ENCODE measurements around the gene TEX52.

Gene TEX52

DNA sequence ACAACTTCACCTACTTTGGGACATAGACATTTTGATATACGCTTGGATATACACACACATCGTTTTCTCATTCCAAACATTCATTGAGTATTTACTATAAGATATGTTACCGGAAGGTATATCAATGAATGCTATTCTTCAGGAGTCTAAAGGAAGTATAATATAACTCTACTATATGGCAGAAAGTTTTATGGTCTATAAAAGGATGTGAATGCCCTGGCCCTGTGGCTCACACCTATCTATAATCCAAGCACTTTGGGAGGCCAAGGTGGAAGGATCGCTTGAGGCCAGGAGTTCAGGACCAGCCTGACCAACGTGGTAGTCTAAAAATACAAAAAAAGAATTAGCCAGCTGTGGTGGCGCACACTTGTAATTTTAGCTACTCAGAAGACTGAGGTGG is 27.6 kb downstream of the TEX52 start:
- DNase-seq (ENCODE audit: low read depth) = no peak

DNA sequence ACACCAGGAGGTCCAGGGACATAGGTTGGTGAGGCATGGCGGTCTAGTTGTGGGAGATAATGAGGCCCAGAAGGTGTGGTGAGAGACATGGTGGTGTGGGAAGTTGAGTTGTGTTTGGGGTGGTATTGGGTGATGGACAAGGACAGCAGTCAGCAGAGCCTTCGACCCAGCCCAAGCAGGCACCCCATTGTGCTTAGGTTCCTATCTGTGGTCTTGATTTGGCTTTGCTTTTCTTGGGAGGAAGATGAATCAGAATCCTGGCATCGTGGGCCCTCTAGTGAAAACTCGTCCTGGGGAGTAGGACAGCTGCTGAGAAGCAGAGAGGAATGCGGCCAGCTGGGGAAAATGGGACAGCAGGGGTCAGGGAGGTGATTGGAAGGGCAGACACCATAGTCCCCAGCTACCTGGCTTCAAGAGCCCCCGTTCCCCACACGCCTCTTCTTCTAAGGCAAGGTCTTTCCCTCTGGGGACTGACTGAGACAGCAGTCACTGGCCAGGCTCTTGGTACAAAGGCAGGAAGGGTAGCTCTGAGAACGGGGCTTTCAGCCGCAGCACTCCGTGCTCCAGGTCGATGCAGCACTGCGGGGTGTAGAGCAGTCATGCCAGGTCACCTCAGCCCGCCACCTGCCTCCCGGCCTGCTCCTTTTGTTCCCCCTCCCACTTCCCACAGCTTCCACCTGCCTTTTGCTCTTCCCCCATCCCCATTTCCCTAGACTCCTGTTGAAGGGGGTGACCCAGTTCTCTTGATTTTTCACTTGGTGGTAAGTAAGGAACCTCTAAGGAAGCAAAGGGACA is 29.9 kb downstream of the TEX52 start:
- no peak for DNase-seq (ENCODE audit: low read depth)

DNA sequence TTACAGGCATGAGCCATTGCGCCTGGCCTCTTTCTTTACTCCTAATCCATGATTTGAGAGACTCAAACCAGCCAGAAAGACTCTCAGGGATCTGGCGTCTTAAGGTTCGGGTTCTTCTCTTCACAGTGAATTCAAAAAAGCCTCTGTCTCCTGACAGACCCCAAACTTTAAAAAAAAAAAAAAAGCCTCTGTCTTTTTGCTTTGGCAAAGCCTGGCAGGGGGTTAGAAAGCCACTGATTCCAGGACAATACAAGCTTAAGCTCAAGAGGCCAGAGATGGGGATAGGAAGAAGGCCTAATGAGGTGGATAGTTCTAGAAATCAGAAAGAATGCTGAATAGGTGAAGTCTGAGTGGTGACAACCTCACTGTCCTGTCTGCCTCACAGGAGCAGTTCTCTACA is 30.8 kb downstream of the TEX52 start:
- DNase-seq (ENCODE audit: low read depth) = no peak

GRCh38 chr12:2825132-2825531 is 31.7 kb downstream of the TEX52 start:
- no peak for DNase-seq (ENCODE audit: low read depth)

DNA sequence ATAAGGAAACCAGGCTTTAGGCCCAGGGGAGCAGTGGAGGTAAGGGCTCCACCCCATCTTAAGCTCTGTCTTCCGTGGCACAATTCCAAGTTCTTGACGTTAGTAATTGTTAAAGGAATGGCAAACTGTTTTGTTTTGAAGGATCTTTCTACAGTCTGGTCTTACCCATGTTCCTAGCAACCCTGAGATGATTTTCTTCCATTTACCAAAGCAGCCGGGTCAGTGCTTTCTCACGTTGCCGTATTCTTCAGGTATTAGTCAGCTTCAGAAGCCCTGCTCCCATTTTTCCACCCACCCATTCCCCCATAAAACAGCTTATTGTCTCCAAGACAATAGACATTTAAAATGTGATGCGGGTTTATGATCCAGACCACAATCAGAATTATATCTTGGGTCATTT is 32.3 kb downstream of the TEX52 start:
- DNase-seq (ENCODE audit: low read depth) = no peak

GRCh38 chr12:2823483-2823882 is 33.4 kb downstream of the TEX52 start:
- DNase-seq (ENCODE audit: low read depth) = no peak

GRCh38 chr12:2820432-2820831 is 36.4 kb downstream of the TEX52 start:
- no peak for DNase-seq (ENCODE audit: low read depth)

GRCh38 chr12:2819810-2820209 is 37.0 kb downstream of the TEX52 start:
- DNase-seq (ENCODE audit: low read depth) = no peak

- no peak for DNase-seq (ENCODE audit: low read depth)
Observed at GRCh38 chr12:2813214-2814185, 43.3 kb downstream of the TEX52 start.

DNA sequence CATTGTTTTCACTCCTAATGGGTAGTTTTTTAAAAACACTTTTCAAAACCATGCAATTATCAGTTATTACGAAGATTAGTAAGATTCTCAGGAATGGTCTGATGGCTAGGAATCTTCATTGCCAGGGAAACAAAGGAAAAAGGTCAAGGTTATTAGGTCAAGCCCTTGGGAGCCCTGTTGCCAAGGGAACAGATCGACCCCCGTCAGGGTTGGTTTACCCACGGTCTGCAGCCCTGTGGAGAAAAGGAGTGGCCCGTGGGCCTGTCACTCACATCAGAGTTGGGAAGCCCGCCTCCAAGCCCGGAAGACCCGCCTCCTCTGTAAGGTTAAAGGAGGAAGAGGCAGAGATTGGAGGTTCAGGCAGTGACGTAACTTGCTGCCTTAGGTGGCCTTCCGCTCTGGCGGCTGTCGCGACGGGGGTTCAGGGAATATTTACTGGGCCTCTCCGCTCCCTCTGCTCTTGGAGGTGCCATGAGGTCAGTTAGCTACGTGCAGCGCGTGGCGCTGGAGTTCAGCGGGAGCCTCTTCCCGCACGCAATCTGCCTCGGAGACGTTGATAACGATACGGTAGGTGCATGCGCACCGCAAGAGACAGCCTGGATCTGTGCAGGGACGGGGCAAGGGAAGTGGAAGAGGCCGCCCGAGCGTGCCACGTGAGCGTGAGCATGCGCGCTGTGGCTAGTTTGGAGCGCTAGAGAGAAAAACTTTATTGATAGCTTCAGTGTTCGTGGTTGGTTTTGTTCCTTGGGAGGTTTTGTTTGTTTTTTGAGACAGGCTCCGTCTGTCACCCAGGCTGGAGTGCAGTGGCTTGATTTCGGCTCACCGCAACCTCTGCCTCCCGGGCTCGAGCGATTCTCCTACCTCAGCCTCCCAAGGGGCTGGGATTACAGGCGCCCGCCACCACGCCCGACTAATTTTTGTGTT is 44.3 kb downstream of the TEX52 start, which contains the start of gene ITFG2:
ITFG2 (plus strand) TSS at position 379 of the 924 bp plus-strand sequence; CDS start at position 472, 93 bp downstream.
- DNase-seq (ENCODE audit: low read depth) = peak; percentile 72

DNA sequence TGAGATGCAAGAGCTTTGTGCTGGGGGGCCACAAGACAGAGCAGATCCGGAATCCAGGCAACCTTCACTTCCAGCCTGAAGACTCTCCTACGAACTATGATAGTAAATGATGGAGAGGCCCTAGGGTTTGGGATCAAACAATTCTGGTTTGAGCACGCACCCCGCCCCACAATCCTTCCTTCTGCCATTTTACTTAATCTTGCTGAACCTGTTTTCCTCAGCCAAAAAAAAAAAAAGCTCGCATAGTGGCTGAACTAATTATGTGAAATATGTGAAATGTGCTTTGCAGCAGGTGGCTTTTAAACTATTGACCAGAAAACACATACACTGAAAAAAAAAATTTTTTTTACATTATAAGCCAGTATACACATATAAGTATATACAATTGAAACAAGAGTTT is 45.0 kb downstream of the TEX52 start:
- no peak for DNase-seq (ENCODE audit: low read depth)

GRCh38 chr12:2806700-2807099 is 50.1 kb downstream of the TEX52 start:
- DNase-seq (ENCODE audit: low read depth) = no peak

GRCh38 chr12:2805143-2805520 is 51.7 kb downstream of the TEX52 start:
- no peak for DNase-seq (ENCODE audit: low read depth)

GRCh38 chr12:2804393-2805142 is 52.3 kb downstream of the TEX52 start:
- DNase-seq (ENCODE audit: low read depth) = no peak

- DNase-seq (ENCODE audit: low read depth) = no peak
Observed at GRCh38 chr12:2803635-2804392, 53.0 kb downstream of the TEX52 start.

DNA sequence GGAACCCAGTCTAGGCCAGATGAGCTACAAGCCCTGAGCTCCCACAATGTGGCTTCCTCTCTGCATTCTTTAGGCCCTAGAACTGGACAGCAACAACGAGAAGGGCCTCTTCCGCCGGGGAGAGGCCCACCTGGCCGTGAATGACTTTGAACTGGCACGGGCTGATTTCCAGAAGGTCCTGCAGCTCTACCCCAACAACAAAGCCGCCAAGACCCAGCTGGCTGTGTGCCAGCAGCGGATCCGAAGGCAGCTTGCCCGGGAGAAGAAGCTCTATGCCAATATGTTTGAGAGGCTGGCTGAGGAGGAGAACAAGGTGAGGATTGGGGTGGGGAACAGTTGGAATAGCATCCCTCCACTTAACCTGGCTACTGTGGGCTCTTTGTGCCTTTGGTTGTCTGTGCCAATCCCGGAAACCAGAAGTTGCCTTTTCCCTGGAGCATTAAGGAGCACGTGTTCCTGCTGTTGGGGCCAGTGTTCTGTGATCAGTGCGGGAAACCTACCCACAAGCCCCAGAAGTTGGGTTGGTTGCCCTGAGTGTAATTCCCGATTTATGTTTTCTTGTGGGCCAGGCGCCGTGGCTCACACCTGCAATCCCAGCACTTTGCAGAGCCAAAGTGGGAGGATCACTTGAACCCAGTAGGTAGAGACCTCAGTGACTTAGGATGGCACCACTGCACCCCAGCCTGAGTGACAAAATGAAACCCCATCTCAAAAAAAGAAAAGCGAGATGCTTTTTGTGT is 55.6 kb downstream of the TEX52 start:
- DNase-seq (ENCODE audit: low read depth) = no peak

- no peak for DNase-seq (ENCODE audit: low read depth)
Observed at GRCh38 chr12:2800046-2800570, 56.7 kb downstream of the TEX52 start.
